Superior temporal gyrus (tissue), 1 donor: ENCODE results near the gene COX6A1.

Source experiments
- DNase-seq: peaks from one replicate; pipeline ENCODE4 v3.0.0-alpha.2; 2016; ENCODE audit errors: extremely low spot score

The COX6A1 gene

GRCh38 chr12:120437735-120438494, at the start of gene COX6A1:
TSS of gene COX6A1 (plus strand) at chr12:120438113. CDS start at chr12:120438127, 14 bp downstream.
- peak; percentile 98 for DNase-seq

GRCh38 chr12:120388691-120389481, 49.0 kb upstream of the COX6A1 start:
- DNase-seq: peak; percentile 56

- no peak for DNase-seq
Observed at GRCh38 chr12:120390540-120391120, 47.3 kb upstream of the COX6A1 start.

- no peak for DNase-seq
Observed at GRCh38 chr12:120394483-120395367, 43.2 kb upstream of the COX6A1 start.

GRCh38 chr12:120397824-120398540, 39.9 kb upstream of the COX6A1 start:
- DNase-seq: no peak

- DNase-seq: no peak
Observed at GRCh38 chr12:120399531-120399930, 38.4 kb upstream of the COX6A1 start.

- no peak for DNase-seq
Observed at GRCh38 chr12:120402217-120402616, 35.7 kb upstream of the COX6A1 start.

- no peak for DNase-seq
Observed at GRCh38 chr12:120403869-120404268, 34.0 kb upstream of the COX6A1 start.

- DNase-seq: no peak
Observed at GRCh38 chr12:120404271-120404670, 33.6 kb upstream of the COX6A1 start.

- no peak for DNase-seq
Observed at GRCh38 chr12:120406069-120406468, 31.8 kb upstream of the COX6A1 start.

- no peak for DNase-seq
Observed at GRCh38 chr12:120406553-120406952, 31.4 kb upstream of the COX6A1 start.

- DNase-seq: no peak
Observed at GRCh38 chr12:120408771-120409170, 29.1 kb upstream of the COX6A1 start.

- no peak for DNase-seq
Observed at GRCh38 chr12:120412421-120412820, 25.5 kb upstream of the COX6A1 start.

- peak; percentile 10 for DNase-seq
Observed at GRCh38 chr12:120413901-120414695, 23.8 kb upstream of the COX6A1 start.

- no peak for DNase-seq
Observed at GRCh38 chr12:120416490-120417216, 21.3 kb upstream of the COX6A1 start.

- no peak for DNase-seq
Observed at GRCh38 chr12:120417917-120418580, 19.9 kb upstream of the COX6A1 start.

- DNase-seq: no peak
Observed at GRCh38 chr12:120421701-120422100, 16.2 kb upstream of the COX6A1 start.

- DNase-seq: no peak
Observed at GRCh38 chr12:120422892-120423456, 14.9 kb upstream of the COX6A1 start.

GRCh38 chr12:120425797-120426196, 12.1 kb upstream of the COX6A1 start:
- no peak for DNase-seq
